ENCODE measurements around the gene NDFIP1. TPM values are rescaled to one million over a fixed set of nuclear protein-coding genes. Genes with fewer than 3 reads are reported as not detected.

NDFIP1 gene
- total RNA-seq, 1 experiment from 2014 or later, result 26.6 TPM

- peaks cover 3 to 4% (median 4%) of the 10 kb centered on the region in 3 experiments; a peak in 6 of 7 replicates for H3K36me3 Mint-ChIP-seq (ENCODE audit: insufficient read depth in 1 of 3, low read depth in 3 of 3)
These were observed 29.3 kb upstream of the NDFIP1 start for GRCh38 chr5:142079306-142079721.

More at GRCh38 chr5:142079306-142079721, 29.3 kb upstream of the NDFIP1 start:
- Histone ChIP-seq H4K91ac (ENCODE audit: insufficient read length, low read depth, low read length) (no peak overlapping the region), H3K79me1 (ENCODE audit: insufficient read depth, low read depth, low read length, poor library complexity, severe bottlenecking) (no peaks in the 10 kb centered on the region), H2BK20ac (ENCODE audit: low read depth, low read length, poor library complexity, severe bottlenecking) (no peak overlapping the region), H3K4me1 (ENCODE audit: insufficient read depth, low read length) (no peaks in the 10 kb centered on the region), H3K23ac (ENCODE audit: insufficient read length, low read depth, low read length) (no peak overlapping the region), H3K27me3 (ENCODE audit: insufficient read depth, low read length) (no peaks in the 10 kb centered on the region), H4K8ac (replicated peaks; ENCODE audit: insufficient read length, low read depth, low read length) (no peak overlapping the region), H4K5ac (ENCODE audit: insufficient read length, low read depth, low read length) (no peak overlapping the region), H2BK12ac (ENCODE audit: insufficient read length, low read depth, low read length) (no peak overlapping the region), H3K9me3 (ENCODE audit: control insufficient read depth, low read depth, low read length) (no peaks in the 10 kb centered on the region), H3K23me2 (ENCODE audit: insufficient read length, low read depth, low read length, poor library complexity, severe bottlenecking) (no peaks in the 10 kb centered on the region), H3K9ac (ENCODE audit: extremely low read depth, insufficient read length, low read length) (no peak overlapping the region), H3K14ac (ENCODE audit: insufficient read depth, low read length) (no peak overlapping the region), H3T11ph (ENCODE audit: low read length) (no peak overlapping the region), H2BK5ac (ENCODE audit: insufficient read length, low read length) (no peak overlapping the region), H4K20me1 (ENCODE audit: control insufficient read depth, insufficient read depth, insufficient read length) (no peaks in the 10 kb centered on the region), H2AFZ (ENCODE audit: low read length) (no peak overlapping the region), H3K27ac (ENCODE audit: insufficient read length, low read depth, low read length) (no peak overlapping the region), H3K4me2 (ENCODE audit: insufficient read depth, insufficient read length, low read length) (no peak overlapping the region), H2BK15ac (ENCODE audit: low read depth, low read length) (no peak overlapping the region), H3K79me2 (ENCODE audit: insufficient read depth, low read length) (no peaks in the 10 kb centered on the region), H3K18ac (ENCODE audit: insufficient read length, low read depth, low read length) (no peak overlapping the region), H3K56ac (ENCODE audit: insufficient read length, low read depth, low read length) (no peak overlapping the region), H2AK5ac (ENCODE audit: insufficient read length, low read length) (no peak overlapping the region), H3K4ac (ENCODE audit: low read depth, low read length) (no peak overlapping the region), H2BK120ac (ENCODE audit: low read depth, low read length, poor library complexity, severe bottlenecking) (no peak overlapping the region)
- no peak for DNase-seq
- Mint-ChIP-seq H3K4me3 (no peak overlapping the region), H3K27me3 (ENCODE audit: low read depth) (no peaks in the 10 kb centered on the region; the same call in 1 of the 2 replicates), H3K4me1 (peaks cover 11 to 13% of the 10 kb centered on the region in 2 experiments), H3K27ac (no peak overlapping the region), H3K9me3 (peaks cover 6 to 17% of the 10 kb centered on the region in 2 experiments)
- WGBS (ENCODE audit: extremely low coverage, insufficient read length, low lambda C conversion rate), result no CpG with 5 or more reads among the region's 6 CpGs
- TF ChIP-seq CTCF (conservative IDR thresholded peaks at IDR 0.05), result no peak

All from H9 (cell line).